Activated CD4-positive, alpha-beta T cell treated with anti-CD3 and anti-CD28 coated beads, Interleukin-2, amount 50 U/mL, for 24 hours (primary cell): Measurements from ENCODE around the gene VPS4B.
"Not testable (repeated sequence)": the region's sequence is repeated elsewhere in the genome, so short reads cannot be mapped to it uniquely, and the experiment has no call there.

ENCODE experiments used
- DNase-seq, 2 donors: peaks; one replicate each; pipeline ENCODE4 v3.0.0-alpha.2; 2020; ENCODE audit warnings: low read depth in 1 of 2, low spot score in 1 of 2

VPS4B gene

GRCh38 chr18:63422087-63422863 is at the start of gene VPS4B:
VPS4B (minus strand) TSS chr18:63422476; CDS start chr18:63422259, 217 bp downstream.
- DNase-seq: peak; percentile 99

- DNase-seq: no peak
These were observed 48.5 kb upstream of the VPS4B start for GRCh38 chr18:63470751-63471150.

- no peak for DNase-seq
These were observed 46.3 kb upstream of the VPS4B start for GRCh38 chr18:63468575-63468974.

GRCh38 chr18:63467699-63468098 is 45.4 kb upstream of the VPS4B start:
- no peak for DNase-seq

GRCh38 chr18:63465059-63465458 is 42.8 kb upstream of the VPS4B start:
- DNase-seq: no peak

GRCh38 chr18:63464434-63464833 is 42.2 kb upstream of the VPS4B start:
- no peak for DNase-seq

- DNase-seq: no peak
These were observed 38.1 kb upstream of the VPS4B start for GRCh38 chr18:63460414-63460813.

GRCh38 chr18:63457977-63458376 is 35.7 kb upstream of the VPS4B start:
- DNase-seq: no peak

- DNase-seq: no peak
These were observed 32.2 kb upstream of the VPS4B start for GRCh38 chr18:63454497-63454896.

- DNase-seq: not testable (repeated sequence)
These were observed 30.5 kb upstream of the VPS4B start for GRCh38 chr18:63452751-63453150.

GRCh38 chr18:63451799-63452660 is 29.8 kb upstream of the VPS4B start:
- no peak for DNase-seq

- DNase-seq: no peak
These were observed 27.1 kb upstream of the VPS4B start for GRCh38 chr18:63449426-63449825.

- no peak for DNase-seq
These were observed 24.8 kb upstream of the VPS4B start for GRCh38 chr18:63447066-63447465.

- no peak for DNase-seq
These were observed 24.0 kb upstream of the VPS4B start for GRCh38 chr18:63446266-63446665.

GRCh38 chr18:63445037-63445436 is 22.8 kb upstream of the VPS4B start:
- DNase-seq: no peak

GRCh38 chr18:63444580-63444979 is 22.3 kb upstream of the VPS4B start:
- no peak for DNase-seq

- no peak for DNase-seq
These were observed 21.6 kb upstream of the VPS4B start for GRCh38 chr18:63443829-63444228.

- no peak for DNase-seq
These were observed 18.6 kb upstream of the VPS4B start for GRCh38 chr18:63440881-63441280.

GRCh38 chr18:63440219-63440618 is 17.9 kb upstream of the VPS4B start:
- DNase-seq: no peak

GRCh38 chr18:63439334-63439733 is 17.1 kb upstream of the VPS4B start:
- peak; percentile 1 to 34 for DNase-seq

GRCh38 chr18:63438181-63438580 is 15.9 kb upstream of the VPS4B start:
- no peak for DNase-seq

- no peak for DNase-seq
These were observed 11.1 kb upstream of the VPS4B start for GRCh38 chr18:63433334-63433866.
